WTC11 (cell line): ENCODE results near the gene MUC6. TPM values are rescaled to one million over a fixed set of nuclear protein-coding genes. Genes with fewer than 3 reads are reported as not detected.

ENCODE experiments used
- ATAC-seq: fragments of 200-7000 bp; cut with Tn5 transposase; 2 replicates; pipeline ENCODE4 v1.10.0; 2021; ENCODE audit warnings: mild to moderate bottlenecking, moderate library complexity
- CTCF ChIA-PET: fragments of 300-600 bp; sonication (Branson Sonifier 250); formaldehyde crosslinking; loops from one replicate; lab custom pipeline; 2021; ENCODE audit warnings: antibody characterized with exemption; lab: Charles Lee
- POLR2A ChIA-PET: fragments of 350-600 bp; sonication (Branson Sonifier 250); formaldehyde crosslinking; loops from one replicate; lab custom pipeline; 2021; ENCODE audit warnings: antibody characterized with exemption; lab: Charles Lee
- DNase-seq: peaks from one replicate; pipeline ENCODE4 v3.0.0; 2021; ENCODE audit warnings: low spot score
- H3K27ac Mint-ChIP-seq: 2 replicates; pipeline ENCODE4 v1.8.0; 2021; ENCODE audit warnings: mixed read lengths
- H3K27me3 Mint-ChIP-seq: 2 replicates; pipeline ENCODE4 v1.8.0; 2021; ENCODE audit warnings: low read depth, mild to moderate bottlenecking, moderate library complexity, mixed read lengths
- H3K36me3 Mint-ChIP-seq: 2 replicates; pipeline ENCODE4 v1.8.0; 2021; ENCODE audit warnings: mixed read lengths
- H3K4me1 Mint-ChIP-seq: 2 replicates; pipeline ENCODE4 v1.8.0; 2022; ENCODE audit warnings: mixed read lengths
- H3K4me3 Mint-ChIP-seq: 2 replicates; pipeline ENCODE4 v1.8.0; 2021; ENCODE audit warnings: mild to moderate bottlenecking, moderate library complexity, mixed read lengths
- H3K9me3 Mint-ChIP-seq: 2 replicates; pipeline ENCODE4 v1.8.0; 2021; ENCODE audit warnings: mixed read lengths
- CREM ChIP-seq: sonication (generic); formaldehyde crosslinking; IDR thresholded peaks from 2 replicates; pipeline ENCODE4 v1.8.1; 2022; ENCODE audit warnings: mild to moderate bottlenecking, missing genetic modification reagents, moderate library complexity
- EMX1 ChIP-seq: fragments of 250-450 bp; sonication (Bioruptor Pico); IDR thresholded peaks from 2 replicates; pipeline ENCODE4 v1.8.0; 2021; ENCODE audit warnings: mild to moderate bottlenecking
- GTF2I ChIP-seq: fragments of 250-450 bp; sonication (Bioruptor Pico); conservative IDR thresholded peaks from 2 replicates; pipeline ENCODE4 v1.4.0; 2021; ENCODE audit warnings: mild to moderate bottlenecking
- KAT7 ChIP-seq: sonication (generic); formaldehyde crosslinking; IDR thresholded peaks from 2 replicates; pipeline ENCODE4 v1.8.1; 2023; ENCODE audit warnings: missing genetic modification reagents, mild to moderate bottlenecking, borderline replicate concordance
- NFATC4 ChIP-seq: fragments of 250-450 bp; sonication (Bioruptor Pico); IDR thresholded peaks from 2 replicates; pipeline ENCODE4 v1.9.0; 2021; ENCODE audit warnings: mild to moderate bottlenecking
- SMAD3 ChIP-seq: sonication (generic); formaldehyde crosslinking; IDR thresholded peaks from 2 replicates; pipeline ENCODE4 v1.8.0; 2022; ENCODE audit warnings: missing genetic modification reagents, mild to moderate bottlenecking, borderline replicate concordance
- SP1 ChIP-seq: sonication (generic); formaldehyde crosslinking; conservative IDR thresholded peaks from 2 replicates; pipeline ENCODE4 v1.8.1; 2022; ENCODE audit warnings: missing genetic modification reagents
- ZNF416 ChIP-seq: fragments of 250-450 bp; sonication (Bioruptor Pico); IDR thresholded peaks from 2 replicates; pipeline ENCODE4 v1.9.0; 2021; ENCODE audit warnings: mild to moderate bottlenecking, inconsistent platforms
- ZNF423 ChIP-seq: fragments of 250-450 bp; sonication (Bioruptor Pico); IDR thresholded peaks from 2 replicates; pipeline ENCODE4 v2.1.2; 2022; ENCODE audit warnings: mild to moderate bottlenecking, moderate library complexity
- total RNA-seq: library from RNA; stranded (reverse); gene quantifications from 3 replicates; pipeline ENCODE4 v1.2.3, GENCODE V29; 2021
- TF ChIP-seq, protein P1 (sequence below): sonication (generic); formaldehyde crosslinking; IDR thresholded peaks from 2 replicates; pipeline ENCODE4 v1.8.1; 2023; ENCODE audit warnings: mild to moderate bottlenecking, missing genetic modification reagents
- TF ChIP-seq, protein P2 (sequence below): sonication (generic); formaldehyde crosslinking; IDR thresholded peaks from 2 replicates; pipeline ENCODE4 v1.8.1; 2023; ENCODE audit warnings: mild to moderate bottlenecking, moderate library complexity, missing genetic modification reagents
- TF ChIP-seq, protein P3 (sequence below): fragments of 250-450 bp; sonication (Bioruptor Pico); IDR thresholded peaks from 2 replicates; pipeline ENCODE4 v1.8.0; 2021; ENCODE audit warnings: mild to moderate bottlenecking
- TF ChIP-seq, protein P4 (sequence below): sonication (generic); formaldehyde crosslinking; IDR thresholded peaks from 2 replicates; pipeline ENCODE4 v1.8.1; 2023; ENCODE audit warnings: mild to moderate bottlenecking, missing genetic modification reagents
- TF ChIP-seq, protein P5 (sequence below): fragments of 250-450 bp; sonication (Bioruptor Pico); IDR thresholded peaks from 2 replicates; pipeline ENCODE4 v1.9.0; 2021; ENCODE audit warnings: mild to moderate bottlenecking

MUC6 gene
- total RNA-seq, 1 experiment from 2014 or later = 0.13 TPM

DNA sequence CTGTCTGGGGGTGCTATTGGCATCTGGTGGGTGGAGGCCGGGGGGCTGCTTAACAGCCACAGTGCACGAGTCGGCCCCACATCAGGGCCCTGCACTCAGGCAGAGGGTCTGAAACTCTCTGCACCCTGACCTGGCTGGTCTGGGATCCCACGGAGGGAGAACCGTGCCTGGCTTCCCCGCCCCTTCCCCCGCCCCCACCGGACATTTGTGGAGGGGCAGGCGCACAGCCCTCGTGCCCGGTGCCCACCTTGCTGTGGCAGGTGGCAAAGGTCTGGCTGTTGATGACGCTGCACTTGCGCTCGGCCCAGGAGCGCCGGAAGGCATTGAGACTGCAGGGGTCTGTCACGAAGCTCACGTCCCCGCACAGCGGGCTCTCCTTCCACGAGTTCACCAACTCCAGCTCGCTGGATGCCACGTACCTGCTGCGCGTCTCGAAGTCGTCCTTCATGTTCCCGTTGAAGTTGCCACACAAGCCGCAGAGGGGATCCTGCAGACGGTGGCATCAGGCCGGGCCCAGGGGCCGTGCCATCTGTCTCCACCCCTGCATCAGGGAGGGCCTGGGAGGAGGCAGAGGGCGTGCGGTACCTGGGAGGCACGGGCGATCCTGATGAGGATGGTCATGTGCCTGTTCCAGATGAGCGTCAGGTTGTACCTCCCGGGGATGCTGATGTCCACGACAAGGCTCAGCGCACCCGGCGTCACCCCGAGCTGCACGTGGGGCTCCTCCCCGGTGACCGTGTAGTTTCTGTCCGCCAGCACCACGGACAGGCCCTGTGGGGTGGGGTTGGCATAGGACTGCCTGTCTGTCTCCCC lies 11.7 kb downstream of the MUC6 start (continued):
- no peak for TF ChIP-seq KAT7 (CRISPR knock-in tag)
- TF ChIP-seq, all 79 proteins: peak for 0

DNA sequence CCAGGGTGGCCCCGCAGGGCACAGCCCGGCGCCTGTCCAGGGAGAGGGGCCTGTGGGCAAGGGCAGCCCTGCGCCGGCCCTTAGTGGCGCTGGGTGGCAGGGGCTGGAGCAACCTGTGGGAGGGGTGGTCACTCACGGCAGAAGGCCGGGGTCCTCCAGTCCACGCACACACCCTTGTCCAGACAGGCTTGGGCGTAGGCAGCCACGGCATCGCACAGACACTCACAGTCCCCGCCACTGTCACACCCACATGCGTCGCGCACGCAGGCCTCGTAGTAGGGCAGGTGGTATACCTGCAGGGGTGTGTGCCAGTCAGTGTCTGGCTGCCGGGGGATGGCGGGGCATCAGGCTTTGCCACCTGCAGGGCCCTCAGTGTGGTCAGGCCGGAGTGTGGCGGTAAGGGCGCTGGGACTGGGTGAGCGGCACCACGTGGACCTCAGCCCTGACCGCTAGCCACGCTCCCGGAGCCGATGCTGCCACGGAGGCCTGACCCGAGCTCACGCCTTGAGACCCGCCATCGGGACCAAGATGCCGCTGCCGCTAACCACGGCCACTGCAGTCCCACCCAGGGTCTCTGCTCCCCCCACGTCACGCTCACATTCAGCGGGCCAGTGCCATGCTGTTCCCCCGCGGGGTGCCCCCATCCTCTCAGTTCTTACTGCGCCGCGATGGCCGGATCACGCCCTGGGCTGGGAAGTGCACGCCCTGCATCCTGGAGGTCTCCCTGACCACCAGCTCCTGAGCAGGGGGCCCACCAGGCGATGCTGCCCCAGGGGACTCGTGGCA lies 12.5 kb downstream of the MUC6 start:
- TF ChIP-seq, protein P1, sequence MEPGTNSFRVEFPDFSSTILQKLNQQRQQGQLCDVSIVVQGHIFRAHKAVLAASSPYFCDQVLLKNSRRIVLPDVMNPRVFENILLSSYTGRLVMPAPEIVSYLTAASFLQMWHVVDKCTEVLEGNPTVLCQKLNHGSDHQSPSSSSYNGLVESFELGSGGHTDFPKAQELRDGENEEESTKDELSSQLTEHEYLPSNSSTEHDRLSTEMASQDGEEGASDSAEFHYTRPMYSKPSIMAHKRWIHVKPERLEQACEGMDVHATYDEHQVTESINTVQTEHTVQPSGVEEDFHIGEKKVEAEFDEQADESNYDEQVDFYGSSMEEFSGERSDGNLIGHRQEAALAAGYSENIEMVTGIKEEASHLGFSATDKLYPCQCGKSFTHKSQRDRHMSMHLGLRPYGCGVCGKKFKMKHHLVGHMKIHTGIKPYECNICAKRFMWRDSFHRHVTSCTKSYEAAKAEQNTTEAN (CRISPR knock-in tag) = no peak
- TF ChIP-seq, protein P2, sequence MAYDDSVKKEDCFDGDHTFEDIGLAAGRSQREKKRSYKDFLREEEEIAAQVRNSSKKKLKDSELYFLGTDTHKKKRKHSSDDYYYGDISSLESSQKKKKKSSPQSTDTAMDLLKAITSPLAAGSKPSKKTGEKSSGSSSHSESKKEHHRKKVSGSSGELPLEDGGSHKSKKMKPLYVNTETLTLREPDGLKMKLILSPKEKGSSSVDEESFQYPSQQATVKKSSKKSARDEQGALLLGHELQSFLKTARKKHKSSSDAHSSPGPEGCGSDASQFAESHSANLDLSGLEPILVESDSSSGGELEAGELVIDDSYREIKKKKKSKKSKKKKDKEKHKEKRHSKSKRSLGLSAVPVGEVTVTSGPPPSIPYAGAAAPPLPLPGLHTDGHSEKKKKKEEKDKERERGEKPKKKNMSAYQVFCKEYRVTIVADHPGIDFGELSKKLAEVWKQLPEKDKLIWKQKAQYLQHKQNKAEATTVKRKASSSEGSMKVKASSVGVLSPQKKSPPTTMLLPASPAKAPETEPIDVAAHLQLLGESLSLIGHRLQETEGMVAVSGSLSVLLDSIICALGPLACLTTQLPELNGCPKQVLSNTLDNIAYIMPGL = no peak
- no peak for TF ChIP-seq NFATC4 (CRISPR knock-in tag)
- no peak for TF ChIP-seq SP1 (CRISPR knock-in tag)
- TF ChIP-seq, protein P3, sequence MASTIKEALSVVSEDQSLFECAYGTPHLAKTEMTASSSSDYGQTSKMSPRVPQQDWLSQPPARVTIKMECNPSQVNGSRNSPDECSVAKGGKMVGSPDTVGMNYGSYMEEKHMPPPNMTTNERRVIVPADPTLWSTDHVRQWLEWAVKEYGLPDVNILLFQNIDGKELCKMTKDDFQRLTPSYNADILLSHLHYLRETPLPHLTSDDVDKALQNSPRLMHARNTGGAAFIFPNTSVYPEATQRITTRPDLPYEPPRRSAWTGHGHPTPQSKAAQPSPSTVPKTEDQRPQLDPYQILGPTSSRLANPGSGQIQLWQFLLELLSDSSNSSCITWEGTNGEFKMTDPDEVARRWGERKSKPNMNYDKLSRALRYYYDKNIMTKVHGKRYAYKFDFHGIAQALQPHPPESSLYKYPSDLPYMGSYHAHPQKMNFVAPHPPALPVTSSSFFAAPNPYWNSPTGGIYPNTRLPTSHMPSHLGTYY (CRISPR knock-in tag) = no peak
- TF ChIP-seq ZNF416 (CRISPR knock-in tag) = no peak
- TF ChIP-seq GTF2I (CRISPR knock-in tag) = no peak
- no peak for TF ChIP-seq ZNF423
- TF ChIP-seq CREM (CRISPR knock-in tag) = no peak
- TF ChIP-seq, protein P4, sequence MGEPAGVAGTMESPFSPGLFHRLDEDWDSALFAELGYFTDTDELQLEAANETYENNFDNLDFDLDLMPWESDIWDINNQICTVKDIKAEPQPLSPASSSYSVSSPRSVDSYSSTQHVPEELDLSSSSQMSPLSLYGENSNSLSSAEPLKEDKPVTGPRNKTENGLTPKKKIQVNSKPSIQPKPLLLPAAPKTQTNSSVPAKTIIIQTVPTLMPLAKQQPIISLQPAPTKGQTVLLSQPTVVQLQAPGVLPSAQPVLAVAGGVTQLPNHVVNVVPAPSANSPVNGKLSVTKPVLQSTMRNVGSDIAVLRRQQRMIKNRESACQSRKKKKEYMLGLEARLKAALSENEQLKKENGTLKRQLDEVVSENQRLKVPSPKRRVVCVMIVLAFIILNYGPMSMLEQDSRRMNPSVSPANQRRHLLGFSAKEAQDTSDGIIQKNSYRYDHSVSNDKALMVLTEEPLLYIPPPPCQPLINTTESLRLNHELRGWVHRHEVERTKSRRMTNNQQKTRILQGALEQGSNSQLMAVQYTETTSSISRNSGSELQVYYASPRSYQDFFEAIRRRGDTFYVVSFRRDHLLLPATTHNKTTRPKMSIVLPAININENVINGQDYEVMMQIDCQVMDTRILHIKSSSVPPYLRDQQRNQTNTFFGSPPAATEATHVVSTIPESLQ (CRISPR knock-in tag) = no peak
- no peak for TF ChIP-seq SMAD3
- TF ChIP-seq, protein P5, sequence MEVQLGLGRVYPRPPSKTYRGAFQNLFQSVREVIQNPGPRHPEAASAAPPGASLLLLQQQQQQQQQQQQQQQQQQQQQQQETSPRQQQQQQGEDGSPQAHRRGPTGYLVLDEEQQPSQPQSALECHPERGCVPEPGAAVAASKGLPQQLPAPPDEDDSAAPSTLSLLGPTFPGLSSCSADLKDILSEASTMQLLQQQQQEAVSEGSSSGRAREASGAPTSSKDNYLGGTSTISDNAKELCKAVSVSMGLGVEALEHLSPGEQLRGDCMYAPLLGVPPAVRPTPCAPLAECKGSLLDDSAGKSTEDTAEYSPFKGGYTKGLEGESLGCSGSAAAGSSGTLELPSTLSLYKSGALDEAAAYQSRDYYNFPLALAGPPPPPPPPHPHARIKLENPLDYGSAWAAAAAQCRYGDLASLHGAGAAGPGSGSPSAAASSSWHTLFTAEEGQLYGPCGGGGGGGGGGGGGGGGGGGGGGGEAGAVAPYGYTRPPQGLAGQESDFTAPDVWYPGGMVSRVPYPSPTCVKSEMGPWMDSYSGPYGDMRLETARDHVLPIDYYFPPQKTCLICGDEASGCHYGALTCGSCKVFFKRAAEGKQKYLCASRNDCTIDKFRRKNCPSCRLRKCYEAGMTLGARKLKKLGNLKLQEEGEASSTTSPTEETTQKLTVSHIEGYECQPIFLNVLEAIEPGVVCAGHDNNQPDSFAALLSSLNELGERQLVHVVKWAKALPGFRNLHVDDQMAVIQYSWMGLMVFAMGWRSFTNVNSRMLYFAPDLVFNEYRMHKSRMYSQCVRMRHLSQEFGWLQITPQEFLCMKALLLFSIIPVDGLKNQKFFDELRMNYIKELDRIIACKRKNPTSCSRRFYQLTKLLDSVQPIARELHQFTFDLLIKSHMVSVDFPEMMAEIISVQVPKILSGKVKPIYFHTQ (CRISPR knock-in tag) = no peak
- TF ChIP-seq EMX1 (CRISPR knock-in tag) = no peak
- Mint-ChIP-seq H3K27me3 (no peaks in the 10 kb centered on the region), H3K9me3 (no peaks in the 10 kb centered on the region), H3K4me3 (no peak overlapping the region), H3K27ac (no peak overlapping the region), H3K36me3 (no peaks in the 10 kb centered on the region), H3K4me1 (no peaks in the 10 kb centered on the region)
- ChIA-PET CTCF (no interaction called here), POLR2A (no interaction called here)
- no peak for DNase-seq
- ATAC-seq = no peak
